ENCODE measurements around the gene CADM3.

CADM3 gene

DNA sequence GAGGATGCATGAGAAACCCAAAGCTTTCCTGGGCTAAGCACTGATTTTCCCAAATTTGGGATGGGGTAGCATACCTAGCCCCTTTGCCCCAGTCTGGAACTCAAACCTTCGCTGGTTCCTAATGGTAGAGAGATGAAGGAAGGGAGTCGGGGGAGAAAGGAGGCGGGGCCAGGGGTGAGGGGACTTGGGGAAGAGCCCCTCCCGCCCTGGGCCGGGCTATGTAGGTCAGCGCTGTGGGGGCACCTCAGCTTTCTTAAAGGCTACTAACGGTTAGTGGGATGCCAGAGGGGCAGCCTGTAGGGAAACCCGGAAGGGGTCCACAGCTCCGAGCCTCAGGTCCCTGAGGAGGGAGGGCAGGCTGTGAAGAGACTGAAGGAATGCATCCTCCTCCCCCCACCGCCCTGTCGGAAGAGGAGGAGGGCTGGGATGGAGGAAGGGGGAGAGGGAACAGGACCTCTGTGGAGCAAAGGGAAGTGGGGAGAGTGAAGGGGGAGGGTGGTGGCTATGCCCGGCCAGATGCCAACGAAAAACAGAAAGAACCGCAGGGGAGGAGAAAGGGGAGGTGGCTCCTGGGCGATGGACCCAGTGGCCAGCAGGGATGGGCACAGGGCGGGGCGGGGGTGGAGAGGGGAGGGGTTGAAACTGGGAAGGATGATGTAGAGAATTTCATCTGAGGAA lies 1.3 kb downstream of the CADM3 start:
- Histone ChIP-seq H3K9me3 (ENCODE audit: insufficient read depth, low read length, severe bottlenecking) (no peaks in the 10 kb centered on the region), H4K20me1 (ENCODE audit: insufficient read depth, low read length) (0 out of 2 replicates have a peak, but pooled peaks cover 3% of the 10 kb centered on the region), H3K9ac (ENCODE audit: low read depth, low read length) (no peak overlapping the region), H3K36me3 (ENCODE audit: insufficient read depth, low read length) (no peaks in the 10 kb centered on the region), H3K4me1 (ENCODE audit: insufficient read depth, low read length) (no peaks in the 10 kb centered on the region), H3K4me2 (ENCODE audit: insufficient read depth, low read length) (no peak overlapping the region), H3K27ac (ENCODE audit: low read length) (no peak overlapping the region), H3K4me3 (ENCODE audit: low read depth in 1 of 2, low read length in 2 of 2) (no peak overlapping the region), H3K27me3 (ENCODE audit: insufficient read depth, low read length, poor library complexity) (peaks cover 17% of the 10 kb centered on the region), H2AFZ (ENCODE audit: low read depth, low read length) (no peak overlapping the region), H3K79me2 (ENCODE audit: insufficient read depth, low read length) (no peaks in the 10 kb centered on the region)
- no peak for ATAC-seq (ENCODE audit: insufficient read depth, low read depth)
- TF ChIP-seq, protein P1, sequence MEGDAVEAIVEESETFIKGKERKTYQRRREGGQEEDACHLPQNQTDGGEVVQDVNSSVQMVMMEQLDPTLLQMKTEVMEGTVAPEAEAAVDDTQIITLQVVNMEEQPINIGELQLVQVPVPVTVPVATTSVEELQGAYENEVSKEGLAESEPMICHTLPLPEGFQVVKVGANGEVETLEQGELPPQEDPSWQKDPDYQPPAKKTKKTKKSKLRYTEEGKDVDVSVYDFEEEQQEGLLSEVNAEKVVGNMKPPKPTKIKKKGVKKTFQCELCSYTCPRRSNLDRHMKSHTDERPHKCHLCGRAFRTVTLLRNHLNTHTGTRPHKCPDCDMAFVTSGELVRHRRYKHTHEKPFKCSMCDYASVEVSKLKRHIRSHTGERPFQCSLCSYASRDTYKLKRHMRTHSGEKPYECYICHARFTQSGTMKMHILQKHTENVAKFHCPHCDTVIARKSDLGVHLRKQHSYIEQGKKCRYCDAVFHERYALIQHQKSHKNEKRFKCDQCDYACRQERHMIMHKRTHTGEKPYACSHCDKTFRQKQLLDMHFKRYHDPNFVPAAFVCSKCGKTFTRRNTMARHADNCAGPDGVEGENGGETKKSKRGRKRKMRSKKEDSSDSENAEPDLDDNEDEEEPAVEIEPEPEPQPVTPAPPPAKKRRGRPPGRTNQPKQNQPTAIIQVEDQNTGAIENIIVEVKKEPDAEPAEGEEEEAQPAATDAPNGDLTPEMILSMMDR (IDR thresholded peaks at IDR 0.05; ENCODE audit: borderline replicate concordance, extremely low read depth, low read length, poor library complexity, severe bottlenecking), result no peak
- TF ChIP-seq EZH2 (IDR thresholded peaks at IDR 0.05; ENCODE audit: borderline replicate concordance, low read depth, low read length, severe bottlenecking), result no peak
- DNase-seq, result no peak

DNA sequence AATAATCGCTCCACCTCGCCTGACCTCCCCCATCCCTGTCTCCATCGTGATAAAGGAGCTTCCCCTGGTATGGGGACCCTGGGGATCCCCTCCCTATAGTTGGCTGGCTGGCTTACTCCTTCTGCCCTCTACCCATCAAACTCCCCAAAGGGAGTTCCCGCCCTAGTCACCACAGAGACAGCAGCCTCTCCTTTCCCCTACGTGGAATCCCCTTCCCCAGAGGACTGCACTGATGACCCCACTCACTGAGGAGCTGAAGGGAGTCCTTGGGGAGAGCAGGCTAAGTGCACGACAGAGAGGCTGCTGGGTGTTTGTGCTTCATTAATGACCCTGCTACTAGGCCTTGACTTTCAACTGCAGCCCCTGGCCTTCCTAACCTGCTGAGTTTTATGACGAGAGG lies 1.9 kb downstream of the CADM3 start:
- no peak overlapping the region for H3K27ac ChIP-seq (ENCODE audit: low read length)
- peaks cover 12% of the 10 kb centered on the region for H3K27me3 ChIP-seq (ENCODE audit: insufficient read depth, low read length, poor library complexity)
- H3K4me1 ChIP-seq (ENCODE audit: insufficient read depth, low read length), result no peaks in the 10 kb centered on the region
- DNase-seq, result no peak
- no peak for TF ChIP-seq EZH2 (IDR thresholded peaks at IDR 0.05; ENCODE audit: borderline replicate concordance, low read depth, low read length, severe bottlenecking)
- TF ChIP-seq, protein P1 (IDR thresholded peaks at IDR 0.05; ENCODE audit: borderline replicate concordance, extremely low read depth, low read length, poor library complexity, severe bottlenecking), result no peak
- no peaks in the 10 kb centered on the region for H3K9me3 ChIP-seq (ENCODE audit: insufficient read depth, low read length, severe bottlenecking)
- H3K4me3 ChIP-seq (ENCODE audit: low read depth in 1 of 2, low read length in 2 of 2), result no peak overlapping the region
- H2AFZ ChIP-seq (ENCODE audit: low read depth, low read length), result no peak overlapping the region
- H3K79me2 ChIP-seq (ENCODE audit: insufficient read depth, low read length), result no peaks in the 10 kb centered on the region
- 0 out of 2 replicates have a peak, but pooled peaks cover 3% of the 10 kb centered on the region for H4K20me1 ChIP-seq (ENCODE audit: insufficient read depth, low read length)
- no peak overlapping the region for H3K4me2 ChIP-seq (ENCODE audit: insufficient read depth, low read length)
- no peak overlapping the region for H3K9ac ChIP-seq (ENCODE audit: low read depth, low read length)
- ATAC-seq (ENCODE audit: insufficient read depth, low read depth), result no peak
- H3K36me3 ChIP-seq (ENCODE audit: insufficient read depth, low read length), result no peaks in the 10 kb centered on the region

GRCh38 chr1:159175571-159175970 lies 4.2 kb downstream of the CADM3 start:
- H3K9me3 ChIP-seq (ENCODE audit: insufficient read depth, low read length, severe bottlenecking), result no peaks in the 10 kb centered on the region
- H3K9ac ChIP-seq (ENCODE audit: low read depth, low read length), result no peak overlapping the region
- no peak overlapping the region for H3K4me3 ChIP-seq (ENCODE audit: low read depth in 1 of 2, low read length in 2 of 2)
- no peaks in the 10 kb centered on the region for H4K20me1 ChIP-seq (ENCODE audit: insufficient read depth, low read length)
- no peak for ATAC-seq (ENCODE audit: insufficient read depth, low read depth)
- H3K4me2 ChIP-seq (ENCODE audit: insufficient read depth, low read length), result no peak overlapping the region
- DNase-seq, result no peak
- H2AFZ ChIP-seq (ENCODE audit: low read depth, low read length), result no peak overlapping the region
- H3K27ac ChIP-seq (ENCODE audit: low read length), result no peak overlapping the region
- no peaks in the 10 kb centered on the region for H3K36me3 ChIP-seq (ENCODE audit: insufficient read depth, low read length)
- peaks cover 1% of the 10 kb centered on the region for H3K27me3 ChIP-seq (ENCODE audit: insufficient read depth, low read length, poor library complexity)
- no peaks in the 10 kb centered on the region for H3K79me2 ChIP-seq (ENCODE audit: insufficient read depth, low read length)
- TF ChIP-seq, protein P1 (IDR thresholded peaks at IDR 0.05; ENCODE audit: borderline replicate concordance, extremely low read depth, low read length, poor library complexity, severe bottlenecking), result no peak
- no peak for TF ChIP-seq EZH2 (IDR thresholded peaks at IDR 0.05; ENCODE audit: borderline replicate concordance, low read depth, low read length, severe bottlenecking)
- no peaks in the 10 kb centered on the region for H3K4me1 ChIP-seq (ENCODE audit: insufficient read depth, low read length)
